ENCODE data around the gene EML2. TPM values are rescaled to one million over a fixed set of nuclear protein-coding genes. Genes with fewer than 3 reads are reported as not detected.

The EML2 gene
- total and polyA plus RNA-seq, 2 of the 8 experiments (the other 6 are each of a cell fraction or from before 2014, with no cell fraction given) = 28.8 to 29.4 TPM

GRCh38 chr19:45591638-45592005 is 47.6 kb downstream of the EML2 start (continued):
- TF ChIP-seq CHD7 (IDR thresholded peaks at IDR 0.05; ENCODE audit: insufficient replicate concordance, low read length) (no peak), MAX (IDR thresholded peaks at IDR 0.05) (no peak), SAP30 (IDR thresholded peaks at IDR 0.05; ENCODE audit: insufficient read depth, insufficient replicate concordance, low read length) (no peak), ASH2L (IDR thresholded peaks at IDR 0.05; ENCODE audit: low read length) (no peak), SP4 (IDR thresholded peaks at IDR 0.05; ENCODE audit: low read length) (no peak)

All from H1 (cell line).